IPS-NIHi7 (cell line): ENCODE data around the gene MRPS25.
A peak's percentile ranks its signal among the peaks of the same experiment; 100 is the strongest.
"Not testable (repeated sequence)": the region's sequence is repeated elsewhere in the genome, so short reads cannot be mapped to it uniquely, and the experiment has no call there.

Experiments
- DNase-seq: peaks from one replicate; pipeline ENCODE4 v3.0.0; 2012; ENCODE audit warnings: mixed read lengths; ENCODE audit errors: extremely low spot score

MRPS25 gene

DNA sequence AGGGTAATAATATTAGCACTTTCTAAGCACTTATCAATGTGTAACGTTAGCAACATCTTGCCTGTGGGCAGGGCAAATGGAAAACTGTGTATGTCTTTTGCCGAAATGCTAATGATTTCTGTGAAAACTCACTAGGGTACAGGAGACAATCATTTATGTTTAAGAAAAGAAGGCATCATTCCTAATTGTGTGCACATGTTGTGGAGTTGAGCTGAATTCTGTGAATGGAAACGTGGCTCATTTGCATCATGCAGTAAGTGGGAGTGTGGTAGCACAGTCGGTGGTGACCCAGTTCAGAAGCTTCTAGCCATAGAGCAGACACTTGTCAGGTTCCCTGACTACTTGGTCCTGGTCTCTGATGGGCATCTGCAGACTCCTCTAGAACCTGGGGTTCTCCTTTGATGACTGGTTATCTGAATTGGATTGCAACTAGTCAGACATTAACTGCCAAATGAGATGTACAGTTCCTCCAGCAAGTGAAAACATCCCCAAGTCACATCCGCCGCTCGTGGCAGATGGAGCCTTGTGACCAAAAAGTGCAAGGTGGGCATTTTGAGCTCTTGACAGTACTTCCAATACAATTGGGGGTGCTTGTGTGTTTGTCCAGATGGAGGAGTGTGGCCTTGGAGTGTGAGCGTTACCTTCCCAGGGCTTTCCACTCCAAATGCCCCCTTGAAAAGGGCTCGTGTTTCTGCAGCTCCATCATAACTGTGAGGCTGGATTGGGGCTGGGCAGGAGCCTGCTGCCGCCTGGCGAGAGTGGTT lies 21.5 kb downstream of the MRPS25 start:
- DNase-seq = no peak

DNA sequence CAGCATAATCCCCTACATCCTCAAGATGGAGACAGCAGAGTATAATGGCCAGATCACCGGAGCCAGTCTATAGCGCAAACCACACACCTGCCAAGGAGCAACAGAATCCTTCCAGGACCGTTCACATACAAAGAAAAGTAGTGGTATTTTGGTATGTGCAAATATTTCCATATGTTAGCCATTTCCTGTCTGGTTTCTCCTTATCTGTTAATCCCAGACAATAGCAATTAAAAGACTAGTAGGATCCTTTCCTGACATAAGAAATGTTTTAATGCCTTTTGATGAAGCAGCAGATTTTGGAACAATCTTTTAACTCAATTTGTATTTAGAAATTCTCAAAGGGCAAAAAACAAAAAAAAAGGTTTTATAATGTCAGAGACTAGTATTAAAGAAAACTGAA lies 22.2 kb downstream of the MRPS25 start:
- no peak for DNase-seq

DNA sequence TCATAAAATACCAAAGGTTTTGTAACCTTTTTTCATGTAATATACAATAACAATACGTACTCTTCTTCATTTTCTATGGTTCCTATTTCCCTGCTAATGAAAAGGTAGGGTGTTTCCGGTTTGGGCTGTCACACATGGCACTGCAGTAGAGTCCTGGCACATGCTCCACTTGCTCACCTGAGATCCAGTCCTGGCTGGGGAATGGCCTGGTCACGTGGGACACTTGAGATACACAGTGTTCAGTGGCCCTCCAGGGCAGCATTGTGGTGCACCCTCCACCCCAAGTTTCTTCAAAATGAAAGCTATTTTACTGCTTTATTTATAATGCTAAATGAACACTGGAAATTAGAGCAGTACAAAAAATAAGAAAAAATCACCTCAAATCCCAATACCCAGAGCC lies 23.2 kb downstream of the MRPS25 start:
- DNase-seq = no peak

DNA sequence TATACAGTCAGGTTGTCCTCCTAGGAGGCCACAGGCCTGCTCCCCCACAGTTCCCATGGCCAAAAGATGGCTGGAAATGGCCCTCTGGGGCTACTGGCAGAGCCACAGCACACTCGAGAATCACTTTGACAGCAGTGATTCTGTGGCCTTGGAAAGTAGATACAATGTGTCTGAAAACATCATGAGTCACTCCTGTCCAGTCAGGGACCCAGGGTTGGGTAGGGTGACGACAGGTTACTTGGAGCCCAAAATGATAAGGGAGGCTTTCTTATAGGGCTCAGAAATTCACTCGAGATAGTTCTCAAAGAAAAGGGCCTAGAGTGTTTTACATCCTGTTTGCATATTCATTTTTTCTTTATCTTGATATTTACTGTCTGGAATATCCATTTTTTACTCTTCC lies 24.3 kb downstream of the MRPS25 start:
- DNase-seq = no peak

DNA sequence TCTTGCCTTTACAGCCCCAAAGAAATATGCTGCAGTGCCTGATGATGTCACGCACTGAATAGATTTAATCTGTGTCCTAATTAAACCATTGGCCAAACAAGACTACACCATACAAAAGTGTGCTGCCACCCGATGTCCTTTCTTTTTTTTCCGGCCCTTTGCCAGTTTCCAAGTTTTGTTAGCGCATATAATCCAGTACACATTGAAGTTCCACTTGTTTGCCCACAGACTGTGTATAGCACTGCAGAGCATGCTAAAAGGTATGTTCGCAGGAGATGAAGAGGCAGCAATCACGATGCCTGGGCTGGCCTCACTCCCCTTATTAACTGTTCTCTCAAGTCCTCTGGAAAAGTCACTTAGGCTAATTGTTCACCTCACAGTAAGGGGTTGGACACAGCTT lies 26.8 kb downstream of the MRPS25 start:
- no peak for DNase-seq

DNA sequence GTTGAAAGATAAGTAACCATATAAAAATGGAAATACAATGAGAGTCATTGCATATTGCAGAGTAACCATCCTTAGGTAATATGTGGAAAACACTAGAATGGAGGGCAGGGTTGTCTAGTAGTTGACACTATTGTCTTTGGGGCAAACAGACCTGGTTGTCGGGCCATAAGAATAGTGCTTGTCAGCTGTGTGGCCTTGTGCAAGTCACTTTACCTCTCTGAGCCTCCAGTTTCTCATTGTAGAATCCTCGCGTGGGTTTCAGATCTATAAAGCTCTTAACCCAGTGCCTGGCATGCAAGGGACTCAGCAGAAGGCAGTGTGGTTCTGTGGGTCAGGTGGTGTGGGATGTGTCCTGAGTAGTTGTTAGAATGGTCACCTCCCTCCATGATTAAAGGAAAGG lies 32.0 kb downstream of the MRPS25 start:
- no peak for DNase-seq

DNA sequence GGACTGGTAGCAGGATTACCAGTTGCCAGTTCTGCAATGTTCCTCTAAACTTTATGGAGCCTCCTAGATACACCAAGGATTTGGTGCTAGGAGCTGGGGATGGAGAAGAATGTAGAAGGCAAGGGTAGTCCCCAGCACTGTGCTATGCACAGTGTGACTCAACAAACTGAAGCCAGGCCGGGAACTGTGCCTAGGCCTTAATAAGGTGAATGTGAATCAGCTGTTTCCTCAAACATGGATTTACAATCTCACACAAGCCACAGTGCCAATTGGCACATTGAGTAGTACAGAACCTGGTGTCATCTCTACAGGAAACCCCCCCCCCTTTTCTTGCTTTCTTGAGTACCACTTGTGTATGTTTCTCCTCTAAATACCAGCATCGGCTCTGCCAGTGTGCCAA lies 32.5 kb downstream of the MRPS25 start:
- DNase-seq = no peak

DNA sequence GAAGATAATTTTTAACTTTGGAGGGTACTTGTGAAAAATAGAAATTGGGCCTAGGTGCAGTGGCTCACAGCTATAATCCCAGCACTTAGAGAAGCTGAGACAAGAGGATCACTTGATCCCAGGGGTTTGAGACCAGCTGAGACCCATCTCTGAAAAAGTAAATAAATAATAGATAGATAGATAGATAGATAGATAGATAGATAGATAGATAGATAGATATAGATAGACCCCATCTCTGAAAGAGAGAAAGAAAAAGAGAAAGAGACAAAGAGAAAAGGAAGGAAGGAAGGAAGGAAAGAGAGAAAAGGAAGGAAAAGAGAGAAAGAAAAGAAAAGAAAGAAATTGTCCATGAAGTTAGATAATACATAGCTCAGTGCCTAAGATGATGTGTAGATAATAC lies 35.5 kb downstream of the MRPS25 start:
- DNase-seq = no peak

DNA sequence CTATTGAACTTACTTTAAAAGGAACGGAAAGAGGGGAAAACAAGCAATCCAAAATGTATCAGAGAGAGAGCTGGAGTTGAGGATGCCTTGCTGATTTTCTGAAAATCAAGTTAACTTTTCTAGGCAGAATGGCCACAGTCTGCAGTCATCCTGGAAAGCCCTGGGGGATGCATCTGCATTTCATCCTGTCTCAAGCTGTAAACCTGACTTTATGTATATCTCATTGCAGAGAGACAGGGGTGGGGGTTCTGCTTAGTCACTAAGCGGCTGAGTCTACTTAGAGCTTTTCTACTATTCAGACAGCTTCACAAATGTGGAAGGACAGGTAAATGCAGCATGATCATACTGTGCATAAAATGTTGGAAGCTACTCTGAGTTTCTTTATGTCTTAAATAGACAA lies 41.4 kb downstream of the MRPS25 start:
- DNase-seq = peak; percentile 9

DNA sequence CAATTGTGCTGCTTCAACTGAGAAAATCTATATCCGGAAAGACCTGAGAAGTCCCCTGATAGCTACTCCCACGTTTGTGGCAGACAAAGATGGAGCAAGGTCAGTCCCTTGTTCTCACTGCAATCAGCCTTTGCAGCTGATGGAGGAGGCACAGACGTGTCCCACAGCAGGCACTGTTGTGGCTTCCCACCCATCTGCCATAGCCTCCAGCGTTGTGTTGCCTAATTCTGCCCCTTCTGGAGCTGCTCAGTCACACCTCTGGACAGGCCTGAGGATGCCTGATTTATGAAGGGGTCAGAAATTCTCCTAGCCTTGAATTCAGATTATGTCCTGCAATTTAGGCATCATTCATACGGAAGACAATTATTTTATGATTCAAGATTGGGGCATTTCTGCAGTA lies 41.9 kb downstream of the MRPS25 start:
- peak; percentile 8 for DNase-seq

DNA sequence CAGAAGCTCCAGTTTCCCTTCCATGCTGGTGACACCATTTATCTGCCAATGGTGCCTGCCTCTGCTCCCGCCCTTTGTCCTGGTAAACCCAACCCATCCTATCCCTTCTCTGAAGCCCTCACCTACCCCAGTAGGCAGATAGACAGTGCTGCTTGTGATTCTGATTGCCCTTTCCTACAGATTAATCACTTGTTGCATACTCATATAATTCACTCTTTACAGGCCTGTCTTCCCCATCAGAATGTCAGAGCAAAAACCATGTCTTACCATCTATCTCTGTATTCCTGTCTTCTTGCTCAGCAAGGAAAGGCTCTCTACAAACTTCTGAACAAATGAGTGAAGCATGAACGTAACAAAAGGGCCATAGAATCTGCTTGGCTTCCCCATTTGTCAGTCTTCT lies 47.9 kb downstream of the MRPS25 start:
- peak; percentile 3 for DNase-seq

DNA sequence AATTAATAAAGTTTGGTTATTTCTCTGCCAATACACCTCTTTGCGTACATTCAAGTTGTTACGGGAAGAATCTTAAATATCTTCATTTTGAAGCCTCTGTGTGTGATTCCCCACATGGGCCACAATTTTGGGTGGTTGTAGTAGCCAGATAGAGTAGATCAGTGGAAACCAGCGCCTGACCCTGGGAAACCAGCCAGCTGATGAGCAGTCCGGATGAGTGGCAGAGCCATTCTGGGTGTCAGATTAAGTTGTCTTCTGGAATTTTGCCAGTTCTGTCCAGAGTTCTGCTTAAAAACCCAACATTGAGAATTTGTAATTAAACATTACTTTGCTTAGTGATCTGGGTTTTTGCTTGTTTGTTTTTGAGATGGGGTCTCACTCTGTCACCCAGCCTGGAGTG lies 49.7 kb downstream of the MRPS25 start:
- DNase-seq = peak; percentile 2

DNA sequence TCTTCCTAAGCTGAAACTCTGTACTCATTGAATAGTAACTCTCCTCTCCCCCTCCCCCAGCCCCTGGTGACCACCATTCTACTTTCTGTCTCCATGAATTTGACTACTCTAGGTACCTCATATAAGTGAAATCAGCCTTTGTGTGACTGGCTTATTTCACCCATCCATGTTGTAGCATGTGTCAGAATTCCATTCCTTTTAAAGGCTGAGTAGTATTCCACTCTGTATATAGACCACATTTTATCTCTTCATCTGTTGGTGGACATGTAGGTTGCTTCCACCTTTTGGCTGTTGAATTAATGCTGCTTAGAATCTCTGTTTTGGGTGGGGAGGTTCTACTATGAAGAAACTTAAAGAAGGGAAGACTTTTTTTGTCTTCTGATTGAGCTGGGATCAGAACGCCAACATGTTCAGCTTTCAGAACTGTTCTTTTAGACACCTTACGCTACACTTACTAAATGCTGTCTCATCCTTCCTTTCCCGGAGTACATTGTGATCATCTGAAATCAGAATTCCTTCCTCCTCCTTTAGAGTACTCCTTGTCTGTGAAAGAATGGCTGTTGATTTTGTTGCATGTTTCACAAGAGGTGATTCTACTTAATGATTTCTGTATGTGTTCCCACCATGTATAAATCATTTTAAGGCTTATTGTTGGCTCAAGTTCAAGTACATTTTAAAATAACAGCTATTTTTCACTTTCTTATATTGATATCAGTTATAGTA lies 50.3 kb downstream of the MRPS25 start:
- no peak for DNase-seq

DNA sequence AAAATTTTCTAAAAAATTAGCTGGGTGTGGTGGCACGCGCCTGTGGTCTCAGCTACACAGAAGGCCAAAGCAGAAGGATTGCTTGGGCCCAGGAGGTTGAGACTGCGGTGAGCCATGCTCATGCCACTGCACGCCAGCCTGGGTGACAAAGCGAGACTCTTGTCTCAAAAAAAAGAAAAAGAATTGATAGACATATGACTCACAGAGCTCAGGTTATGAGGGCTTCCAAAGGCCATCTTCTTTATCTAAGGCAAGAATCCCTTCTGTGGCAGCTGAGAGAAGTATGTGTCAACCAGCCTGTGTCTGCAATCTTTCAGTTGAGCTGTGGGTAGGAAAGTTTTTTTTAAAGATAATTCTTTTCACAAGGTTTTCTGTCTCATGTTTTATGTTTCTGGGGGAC lies 53.9 kb downstream of the MRPS25 start:
- DNase-seq = no peak

DNA sequence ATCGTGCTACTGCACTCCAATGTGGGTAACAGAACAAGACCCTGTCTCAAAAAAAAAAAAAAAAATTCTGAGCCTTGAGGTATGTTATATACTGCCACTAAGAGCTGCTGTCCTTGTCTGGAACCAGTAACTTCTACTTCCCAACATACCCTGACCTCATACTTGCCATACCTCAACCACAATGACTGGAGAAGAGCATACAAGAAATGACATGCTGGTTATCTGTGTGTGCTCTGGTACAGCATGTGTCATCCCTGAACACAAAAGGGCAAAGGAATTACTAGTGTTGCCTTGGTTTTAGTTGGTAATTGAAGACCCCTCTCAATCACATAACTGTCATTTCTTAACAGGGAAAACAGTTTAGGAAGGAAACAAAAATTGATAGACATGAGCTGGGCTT lies 54.5 kb downstream of the MRPS25 start:
- no peak for DNase-seq

DNA sequence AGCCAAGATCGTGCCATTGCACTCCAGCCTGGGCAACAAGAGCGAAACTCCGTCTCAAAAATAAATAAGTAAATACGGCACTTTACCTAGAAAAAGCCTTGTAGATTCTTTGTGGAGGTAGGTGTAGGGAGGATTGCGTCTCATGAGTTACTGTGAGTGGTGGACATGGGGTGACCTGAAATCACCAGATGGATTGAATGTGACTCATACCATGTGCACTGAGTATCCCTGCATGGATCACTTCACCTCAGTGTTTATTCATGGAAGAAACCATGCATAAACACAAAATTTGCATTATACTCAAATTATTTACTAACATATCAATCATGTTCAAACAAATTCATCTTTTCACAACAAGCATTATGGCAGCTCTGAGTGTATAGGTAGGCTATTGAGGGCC lies 55.9 kb downstream of the MRPS25 start:
- no peak for DNase-seq

DNA sequence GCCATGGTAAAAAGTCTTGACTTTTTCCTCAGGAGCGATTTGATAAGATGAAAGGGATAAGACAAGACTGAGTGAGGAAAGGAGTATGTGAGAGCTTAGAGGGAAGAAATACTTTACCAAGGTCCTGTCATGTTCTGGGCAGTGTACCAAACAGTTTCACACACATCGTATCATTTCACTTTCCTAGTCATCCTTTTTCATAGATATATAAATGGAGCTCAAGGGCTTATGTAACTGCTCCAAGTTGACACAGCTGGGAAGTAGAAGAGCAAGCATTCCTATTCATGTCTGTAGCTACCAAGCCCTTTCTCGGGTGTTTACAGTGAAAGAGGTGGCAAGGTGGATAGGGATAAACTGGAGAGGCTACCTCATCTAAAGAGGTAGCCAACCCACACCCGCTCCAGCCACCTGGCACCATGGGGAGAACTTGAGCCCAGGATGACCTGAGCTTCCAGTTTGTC lies 57.4 kb downstream of the MRPS25 start:
- no peak for DNase-seq

DNA sequence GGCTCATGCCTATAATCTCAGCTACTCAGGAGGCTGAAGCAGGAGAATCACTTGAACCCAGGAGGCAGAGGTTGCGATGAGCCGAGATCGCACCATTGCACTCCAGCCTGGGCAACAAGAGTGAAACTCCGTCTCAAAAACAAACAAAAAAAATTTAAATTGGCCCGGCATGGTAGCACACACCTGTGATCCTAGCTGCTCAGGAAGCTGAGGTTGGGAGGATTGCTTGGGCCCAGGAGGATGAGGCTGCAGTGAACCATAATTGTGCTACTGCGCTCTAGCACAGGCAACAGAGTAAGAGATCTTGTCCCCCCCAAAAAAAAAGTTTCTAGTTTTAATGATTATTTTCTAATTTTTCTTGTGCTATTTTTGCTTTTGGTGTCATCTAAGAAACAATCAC lies 65.9 kb downstream of the MRPS25 start:
- not testable (repeated sequence) for DNase-seq
